ENCODE measurements around the gene DOCK9.

DOCK9 gene

DNA sequence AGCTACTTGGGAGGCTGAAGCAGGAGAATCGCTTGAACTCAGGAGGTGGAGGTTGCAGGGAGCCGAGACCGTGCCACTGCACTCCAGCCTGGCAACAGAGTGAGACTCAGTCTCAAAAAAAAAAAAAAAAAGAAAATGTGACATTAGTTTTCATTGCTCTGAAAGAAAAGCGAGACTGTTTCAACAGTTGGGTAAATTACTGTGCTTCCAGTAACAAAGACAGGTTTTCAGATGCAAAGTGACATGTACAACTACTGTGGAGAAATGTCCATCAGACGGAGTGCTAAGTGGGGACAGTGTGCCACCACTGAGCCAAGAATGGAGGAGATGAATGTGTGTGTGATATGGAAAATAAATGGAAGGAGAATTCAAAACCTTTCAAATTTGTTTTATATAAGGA is 201.2 kb downstream of the DOCK9 start:
- no peak for TF ChIP-seq Cebpa-rat (IDR thresholded peaks at IDR 0.05)
- no peaks in the 10 kb centered on the region for H3K4me1 ChIP-seq
- no peaks in the 10 kb centered on the region for H3K27me3 ChIP-seq
- H3K36me3 ChIP-seq = no peaks in the 10 kb centered on the region
- H3K9me3 ChIP-seq = no peaks in the 10 kb centered on the region
- H3K4me2 ChIP-seq = no peak overlapping the region
- H3K9ac ChIP-seq = no peak overlapping the region
- no peak overlapping the region for H3K4me3 ChIP-seq
- H4K20me1 ChIP-seq = no peaks in the 10 kb centered on the region
- H3K27ac ChIP-seq = no peak overlapping the region

DNA sequence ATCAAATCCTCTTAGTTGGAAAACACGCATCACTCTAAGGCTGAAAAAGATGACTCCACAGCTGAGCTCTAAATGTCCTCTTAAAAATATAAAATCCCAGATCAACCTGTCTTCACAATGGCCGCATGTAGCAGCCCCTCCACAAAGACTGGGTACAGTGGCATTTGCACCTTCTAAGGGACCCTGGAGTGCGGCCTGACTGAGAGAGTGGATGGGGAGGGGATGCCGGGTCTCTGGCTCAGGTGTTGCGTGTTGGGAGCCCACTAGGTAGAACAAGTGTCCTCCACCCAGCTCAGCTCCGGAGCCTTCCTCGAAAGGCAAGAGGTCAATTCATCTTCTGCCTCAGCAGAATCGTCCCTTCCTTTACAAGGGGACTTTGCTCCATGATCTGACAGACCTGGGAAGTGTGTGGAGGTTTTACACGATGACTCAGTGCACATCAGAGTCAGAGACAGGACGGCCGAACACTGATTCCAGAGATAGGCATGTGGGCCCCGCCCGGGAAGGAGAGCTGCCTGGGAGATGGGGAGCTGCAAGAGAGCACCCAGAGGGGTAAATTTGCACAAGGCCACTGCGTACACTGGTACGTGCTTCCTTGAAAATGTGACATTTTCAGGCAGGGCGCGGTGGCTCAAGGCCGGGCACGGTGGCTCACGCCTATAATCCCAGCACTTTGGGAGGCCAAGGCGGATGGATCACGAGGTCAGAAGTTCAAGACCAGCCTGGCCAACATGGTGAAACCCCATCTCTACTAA is 201.8 kb downstream of the DOCK9 start:
- H3K27me3 ChIP-seq = no peaks in the 10 kb centered on the region
- no peak overlapping the region for H3K27ac ChIP-seq
- H3K4me3 ChIP-seq = no peak overlapping the region
- no peak for TF ChIP-seq Cebpa-rat (IDR thresholded peaks at IDR 0.05)
- no peaks in the 10 kb centered on the region for H3K9me3 ChIP-seq
- H3K36me3 ChIP-seq = no peaks in the 10 kb centered on the region
- no peak overlapping the region for H3K4me2 ChIP-seq
- no peaks in the 10 kb centered on the region for H3K4me1 ChIP-seq
- H3K9ac ChIP-seq = no peak overlapping the region
- no peaks in the 10 kb centered on the region for H4K20me1 ChIP-seq

DNA sequence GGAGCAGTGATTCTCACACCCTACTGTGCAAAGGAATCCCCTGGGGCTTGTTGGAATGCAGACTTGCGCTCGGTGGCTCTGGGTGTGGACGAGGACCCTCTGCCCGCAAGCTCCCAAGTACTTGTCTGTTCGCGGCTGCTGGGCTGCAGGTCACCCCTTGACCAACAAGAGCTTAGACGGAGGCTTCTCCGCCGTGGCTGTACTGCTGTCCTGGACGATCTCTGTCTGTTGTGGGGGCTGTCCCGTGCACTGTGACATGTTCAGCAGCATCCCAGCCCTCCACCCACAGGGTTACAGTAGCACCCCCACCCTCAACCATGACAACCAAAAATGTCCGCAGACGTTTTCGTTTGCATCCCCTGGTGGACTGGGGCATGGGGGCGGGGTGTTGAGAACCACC is 202.5 kb downstream of the DOCK9 start:
- Histone ChIP-seq H3K9me3 (no peaks in the 10 kb centered on the region), H3K4me1 (no peaks in the 10 kb centered on the region), H3K27ac (no peak overlapping the region), H3K9ac (no peak overlapping the region), H3K36me3 (no peaks in the 10 kb centered on the region), H3K4me2 (no peak overlapping the region), H3K4me3 (no peak overlapping the region), H3K27me3 (no peaks in the 10 kb centered on the region), H4K20me1 (no peaks in the 10 kb centered on the region)
- TF ChIP-seq Cebpa-rat (IDR thresholded peaks at IDR 0.05) = no peak

GRCh38 chr13:98774776-98775175 is 203.1 kb downstream of the DOCK9 start:
- H3K27me3 ChIP-seq = no peaks in the 10 kb centered on the region

GRCh38 chr13:98773921-98774320 is 203.9 kb downstream of the DOCK9 start:
- no peaks in the 10 kb centered on the region for H3K4me1 ChIP-seq
- H3K27me3 ChIP-seq = no peaks in the 10 kb centered on the region
- H3K9me3 ChIP-seq = no peaks in the 10 kb centered on the region
- no peaks in the 10 kb centered on the region for H3K36me3 ChIP-seq
- H3K4me2 ChIP-seq = no peak overlapping the region
- no peak overlapping the region for H3K27ac ChIP-seq
- no peak for TF ChIP-seq Cebpa-rat (IDR thresholded peaks at IDR 0.05)
- no peak overlapping the region for H3K9ac ChIP-seq
- H3K4me3 ChIP-seq = no peak overlapping the region
- H4K20me1 ChIP-seq = no peaks in the 10 kb centered on the region

More at GRCh38 chr13:98774776-98775175, 203.1 kb downstream of the DOCK9 start:
- Histone ChIP-seq H3K4me2 (no peak overlapping the region), H3K4me3 (no peak overlapping the region), H3K36me3 (no peaks in the 10 kb centered on the region), H3K9ac (no peak overlapping the region), H4K20me1 (no peaks in the 10 kb centered on the region), H3K4me1 (no peaks in the 10 kb centered on the region), H3K9me3 (no peaks in the 10 kb centered on the region), H3K27ac (no peak overlapping the region)
- TF ChIP-seq Cebpa-rat (IDR thresholded peaks at IDR 0.05) = no peak

DNA sequence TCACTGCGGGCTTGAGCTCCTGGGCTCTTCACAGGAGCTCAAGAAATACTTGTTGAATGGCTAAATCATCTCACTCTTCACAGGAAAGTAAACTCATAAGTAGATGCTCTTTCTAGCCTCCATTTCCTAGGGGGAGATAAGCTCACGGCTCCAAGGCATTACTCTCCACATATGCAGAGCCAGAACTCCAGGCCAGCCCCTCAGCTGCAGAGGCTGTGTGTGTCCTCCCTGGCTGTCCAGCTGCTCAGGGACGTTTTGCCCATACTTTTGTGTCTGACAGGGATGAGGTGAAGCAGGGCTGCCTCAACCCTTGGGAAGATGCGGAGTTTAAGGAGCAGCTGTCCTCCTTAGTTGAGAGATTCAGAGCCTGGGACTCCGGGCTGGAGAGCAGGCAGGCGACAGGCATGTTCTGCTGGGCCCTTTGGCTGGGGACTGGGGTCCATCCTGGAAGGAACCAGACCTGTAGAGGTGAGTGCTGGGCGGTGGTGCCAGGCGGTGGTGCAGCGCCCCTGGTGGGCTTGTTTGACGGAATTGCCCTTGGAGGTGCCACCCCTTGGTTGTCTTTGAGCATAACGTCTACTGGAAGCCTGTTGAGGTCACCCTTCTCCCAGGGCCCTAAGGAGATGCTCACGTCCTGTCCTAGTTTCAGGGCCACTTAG is 204.9 kb downstream of the DOCK9 start:
- no peaks in the 10 kb centered on the region for H3K9me3 ChIP-seq
- H3K27me3 ChIP-seq = no peaks in the 10 kb centered on the region
- no peak overlapping the region for H3K27ac ChIP-seq
- H3K4me3 ChIP-seq = no peak overlapping the region
- no peak for TF ChIP-seq Cebpa-rat (IDR thresholded peaks at IDR 0.05)
- H3K4me1 ChIP-seq = no peaks in the 10 kb centered on the region
- H4K20me1 ChIP-seq = no peaks in the 10 kb centered on the region
- no peak overlapping the region for H3K9ac ChIP-seq
- no peaks in the 10 kb centered on the region for H3K36me3 ChIP-seq
- H3K4me2 ChIP-seq = no peak overlapping the region

- no peak overlapping the region for H3K4me3 ChIP-seq
- no peak overlapping the region for H3K9ac ChIP-seq
- no peaks in the 10 kb centered on the region for H4K20me1 ChIP-seq
- H3K4me2 ChIP-seq = no peak overlapping the region
- no peak overlapping the region for H3K27ac ChIP-seq
- H3K9me3 ChIP-seq = no peaks in the 10 kb centered on the region
- no peaks in the 10 kb centered on the region for H3K36me3 ChIP-seq
- H3K27me3 ChIP-seq = no peaks in the 10 kb centered on the region
- no peaks in the 10 kb centered on the region for H3K4me1 ChIP-seq
- no peak for TF ChIP-seq Cebpa-rat (IDR thresholded peaks at IDR 0.05)
These were observed 205.8 kb downstream of the DOCK9 start for GRCh38 chr13:98771838-98772611.

GRCh38 chr13:98769736-98770135 is 208.1 kb downstream of the DOCK9 start:
- Histone ChIP-seq H3K4me1 (no peaks in the 10 kb centered on the region), H3K4me2 (no peak overlapping the region), H3K9ac (no peak overlapping the region), H3K27me3 (no peaks in the 10 kb centered on the region), H4K20me1 (no peaks in the 10 kb centered on the region), H3K4me3 (no peak overlapping the region), H3K36me3 (no peaks in the 10 kb centered on the region), H3K27ac (no peak overlapping the region), H3K9me3 (no peaks in the 10 kb centered on the region)
- no peak for TF ChIP-seq Cebpa-rat (IDR thresholded peaks at IDR 0.05)

- no peaks in the 10 kb centered on the region for H3K4me1 ChIP-seq
These were observed 209.3 kb downstream of the DOCK9 start for GRCh38 chr13:98768522-98768921.

DNA sequence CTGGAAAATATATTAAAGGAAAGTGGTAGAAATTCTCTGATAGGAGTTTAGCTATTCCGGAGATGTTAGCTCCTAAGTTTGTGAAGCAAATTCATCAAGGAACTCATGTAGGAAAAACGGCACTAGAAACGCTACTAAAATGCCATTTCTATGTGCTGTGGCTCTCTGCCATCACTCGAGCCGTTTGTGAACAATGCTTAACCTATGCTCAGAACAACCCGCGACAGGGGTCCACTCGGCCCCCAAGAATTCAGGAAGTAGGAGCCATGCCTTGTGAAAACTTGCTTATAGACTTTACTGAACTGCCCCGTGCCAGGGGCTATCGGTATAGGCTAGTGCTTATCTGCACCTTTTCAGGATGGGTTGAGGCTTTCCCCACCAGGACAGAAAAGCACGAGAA is 211.2 kb downstream of the DOCK9 start:
- Histone ChIP-seq H4K20me1 (no peaks in the 10 kb centered on the region), H3K9me3 (no peaks in the 10 kb centered on the region), H3K36me3 (no peaks in the 10 kb centered on the region), H3K4me3 (no peak overlapping the region), H3K27ac (no peak overlapping the region), H3K9ac (no peak overlapping the region), H3K4me2 (no peak overlapping the region), H3K27me3 (no peaks in the 10 kb centered on the region), H3K4me1 (no peaks in the 10 kb centered on the region)
- no peak for TF ChIP-seq Cebpa-rat (IDR thresholded peaks at IDR 0.05)

More at GRCh38 chr13:98768522-98768921, 209.3 kb downstream of the DOCK9 start:
- Histone ChIP-seq H3K4me3 (no peak overlapping the region), H3K27ac (no peak overlapping the region), H3K4me2 (no peak overlapping the region), H3K9ac (no peak overlapping the region), H3K27me3 (no peaks in the 10 kb centered on the region), H3K9me3 (no peaks in the 10 kb centered on the region), H4K20me1 (no peaks in the 10 kb centered on the region), H3K36me3 (no peaks in the 10 kb centered on the region)
- TF ChIP-seq Cebpa-rat (IDR thresholded peaks at IDR 0.05) = peak; percentile 84

Measured in BLaER1 (cell line).